HepG2 (cell line): ENCODE results near the gene BFSP1. TPM values are rescaled to one million over a fixed set of nuclear protein-coding genes. Genes with fewer than 3 reads are reported as not detected.

ENCODE experiments used
- ATF5 ChIP-seq: sonication (generic); formaldehyde crosslinking; IDR thresholded peaks from 2 replicates; pipeline ENCODE4 v1.4.0; 2020; ENCODE audit warnings: mild to moderate bottlenecking, low read depth, missing genetic modification reagents
- KAT8 ChIP-seq: IDR thresholded peaks from 2 replicates; pipeline ENCODE4 v1.6.1; 2016; ENCODE audit warnings: missing genetic modification reagents, missing compliant biosample characterization
- NR2F1 ChIP-seq, 2 experiments: fragments of 450-650 bp in 1 of 2; formaldehyde crosslinking in 1 of 2; IDR thresholded peaks; 2 replicates each; pipeline versions ENCODE4 v1.5.0 to v1.6.1; 2016 to 2020; ENCODE audit warnings: mild to moderate bottlenecking in 1 of 2, missing compliant biosample characterization in 1 of 2, missing genetic modification reagents in 1 of 2, moderate library complexity in 1 of 2
- TFDP2 ChIP-seq: sonication (generic); formaldehyde crosslinking; IDR thresholded peaks from 2 replicates; pipeline ENCODE4 v1.4.0; 2020; ENCODE audit warnings: missing genetic modification reagents
- TRAFD1 ChIP-seq: sonication (generic); formaldehyde crosslinking; IDR thresholded peaks from 2 replicates; pipeline ENCODE4 v1.5.1; 2020; ENCODE audit warnings: missing genetic modification reagents, mild to moderate bottlenecking, borderline replicate concordance
- ZBTB7B ChIP-seq: sonication (generic); formaldehyde crosslinking; IDR thresholded peaks from 2 replicates; pipeline ENCODE4 v1.4.0; 2020; ENCODE audit warnings: missing genetic modification reagents
- ZNF646 ChIP-seq: sonication (generic); formaldehyde crosslinking; IDR thresholded peaks from 2 replicates; pipeline ENCODE4 v1.9.0; 2021; ENCODE audit warnings: mild to moderate bottlenecking, missing genetic modification reagents
- ZNF703 ChIP-seq: sonication (generic); formaldehyde crosslinking; IDR thresholded peaks from 2 replicates; pipeline ENCODE4 v1.5.1; 2020; ENCODE audit warnings: missing genetic modification reagents, mild to moderate bottlenecking, moderate library complexity, borderline replicate concordance
- polyA plus RNA-seq, 8 experiments: library from polyadenylated mRNA; depleted of rRNA in 3 of 8; stranded (reverse) in 7 of 8; unstranded in 1 of 8; fragments of >200 nt; fragmentation: Illumina TruSeq in 4 of 8; extraction: Trizol in 4 of 8; gene quantifications; 2 replicates each; pipeline versions ENCODE4 v1.2.1 to v1.2.3, GENCODE V29; 2011 to 2016; ENCODE audit warnings: low read depth in 4 of 8, missing spikeins in 1 of 8, mixed read lengths in 1 of 8; ENCODE audit not compliant: insufficient read depth in 1 of 8
- total RNA-seq, 5 experiments: library from RNA; depleted of rRNA; stranded (reverse); fragments of >200 nt; fragmentation: Illumina TruSeq; extraction: Trizol; gene quantifications; 2 replicates each; pipeline ENCODE4 v1.2.3, GENCODE V29; 2016; ENCODE audit warnings: low read depth in 1 of 5
- TF ChIP-seq, protein P1 (sequence below): sonication (generic); formaldehyde crosslinking; IDR thresholded peaks from 2 replicates; pipeline ENCODE4 v1.4.0; 2020; ENCODE audit warnings: missing genetic modification reagents
- TF ChIP-seq, protein P2 (sequence below): sonication (generic); formaldehyde crosslinking; IDR thresholded peaks from 2 replicates; pipeline ENCODE4 v1.8.0; 2022; ENCODE audit warnings: missing genetic modification reagents, mild to moderate bottlenecking, borderline replicate concordance
- TF ChIP-seq, protein P3 (sequence below): IDR thresholded peaks from 2 replicates; pipeline ENCODE4 v1.6.1; 2018; ENCODE audit warnings: missing genetic modification reagents

BFSP1 gene
- total and polyA plus RNA-seq, 2 of the 13 experiments (the other 11 are each of a cell fraction or from before 2014, with no cell fraction given), result 0.22 to 0.26 TPM

DNA sequence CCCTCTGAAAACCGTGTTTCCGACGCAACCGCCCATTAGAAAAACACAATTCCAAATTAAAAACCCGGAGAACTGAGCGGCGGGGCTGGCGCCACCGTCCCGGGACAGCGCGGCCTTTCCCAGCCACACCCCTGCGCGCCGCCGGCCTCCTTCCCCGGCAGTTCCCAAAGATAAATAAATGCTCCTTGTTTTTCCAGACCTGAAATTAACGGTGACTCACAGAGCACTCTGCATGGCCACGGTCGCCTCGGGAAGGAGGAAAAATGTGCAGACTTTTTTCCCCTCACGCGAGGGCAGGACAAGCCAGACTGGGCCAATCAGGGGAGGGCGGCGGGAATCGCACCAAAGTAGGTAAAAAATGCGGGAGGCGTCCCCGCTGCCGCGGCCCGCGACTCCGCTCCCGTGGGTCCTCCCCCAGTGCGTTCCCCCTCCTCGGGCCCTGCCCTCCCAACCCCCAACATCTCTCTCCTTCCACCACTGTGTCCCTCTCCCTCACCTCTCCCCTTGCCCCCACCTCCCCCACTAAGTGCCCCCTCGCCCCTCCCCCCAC, 37.9 kb upstream of the BFSP1 start (continued):
- TF ChIP-seq, protein P1, sequence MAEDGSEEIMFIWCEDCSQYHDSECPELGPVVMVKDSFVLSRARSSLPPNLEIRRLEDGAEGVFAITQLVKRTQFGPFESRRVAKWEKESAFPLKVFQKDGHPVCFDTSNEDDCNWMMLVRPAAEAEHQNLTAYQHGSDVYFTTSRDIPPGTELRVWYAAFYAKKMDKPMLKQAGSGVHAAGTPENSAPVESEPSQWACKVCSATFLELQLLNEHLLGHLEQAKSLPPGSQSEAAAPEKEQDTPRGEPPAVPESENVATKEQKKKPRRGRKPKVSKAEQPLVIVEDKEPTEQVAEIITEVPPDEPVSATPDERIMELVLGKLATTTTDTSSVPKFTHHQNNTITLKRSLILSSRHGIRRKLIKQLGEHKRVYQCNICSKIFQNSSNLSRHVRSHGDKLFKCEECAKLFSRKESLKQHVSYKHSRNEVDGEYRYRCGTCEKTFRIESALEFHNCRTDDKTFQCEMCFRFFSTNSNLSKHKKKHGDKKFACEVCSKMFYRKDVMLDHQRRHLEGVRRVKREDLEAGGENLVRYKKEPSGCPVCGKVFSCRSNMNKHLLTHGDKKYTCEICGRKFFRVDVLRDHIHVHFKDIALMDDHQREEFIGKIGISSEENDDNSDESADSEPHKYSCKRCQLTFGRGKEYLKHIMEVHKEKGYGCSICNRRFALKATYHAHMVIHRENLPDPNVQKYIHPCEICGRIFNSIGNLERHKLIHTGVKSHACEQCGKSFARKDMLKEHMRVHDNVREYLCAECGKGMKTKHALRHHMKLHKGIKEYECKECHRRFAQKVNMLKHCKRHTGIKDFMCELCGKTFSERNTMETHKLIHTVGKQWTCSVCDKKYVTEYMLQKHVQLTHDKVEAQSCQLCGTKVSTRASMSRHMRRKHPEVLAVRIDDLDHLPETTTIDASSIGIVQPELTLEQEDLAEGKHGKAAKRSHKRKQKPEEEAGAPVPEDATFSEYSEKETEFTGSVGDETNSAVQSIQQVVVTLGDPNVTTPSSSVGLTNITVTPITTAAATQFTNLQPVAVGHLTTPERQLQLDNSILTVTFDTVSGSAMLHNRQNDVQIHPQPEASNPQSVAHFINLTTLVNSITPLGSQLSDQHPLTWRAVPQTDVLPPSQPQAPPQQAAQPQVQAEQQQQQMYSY (CRISPR knock-in tag), result peak; percentile 82
- TF ChIP-seq KAT8 (peak; percentile 70), ZNF646 (no peak), TFDP2 (peak; percentile 72), TRAFD1 (CRISPR knock-in tag) (no peak), NR2F1 (CRISPR knock-in tag; IDR thresholded peaks at IDR 0.05) (0 out of 4 replicates have a peak, but pooled peaks of 1 of the 2 experiments have one; percentile 50), ZBTB7B (CRISPR knock-in tag) (0 out of 2 replicates have a peak, but pooled peaks have one; percentile 21), ATF5 (CRISPR knock-in tag) (peak; percentile 37; the same call in 1 of the 2 replicates), ZNF703 (CRISPR knock-in tag) (no peak)
- TF ChIP-seq, protein P2, sequence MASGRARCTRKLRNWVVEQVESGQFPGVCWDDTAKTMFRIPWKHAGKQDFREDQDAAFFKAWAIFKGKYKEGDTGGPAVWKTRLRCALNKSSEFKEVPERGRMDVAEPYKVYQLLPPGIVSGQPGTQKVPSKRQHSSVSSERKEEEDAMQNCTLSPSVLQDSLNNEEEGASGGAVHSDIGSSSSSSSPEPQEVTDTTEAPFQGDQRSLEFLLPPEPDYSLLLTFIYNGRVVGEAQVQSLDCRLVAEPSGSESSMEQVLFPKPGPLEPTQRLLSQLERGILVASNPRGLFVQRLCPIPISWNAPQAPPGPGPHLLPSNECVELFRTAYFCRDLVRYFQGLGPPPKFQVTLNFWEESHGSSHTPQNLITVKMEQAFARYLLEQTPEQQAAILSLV (CRISPR knock-in tag), result 0 out of 2 replicates have a peak, but pooled peaks have one; percentile 33
- TF ChIP-seq, protein P3, sequence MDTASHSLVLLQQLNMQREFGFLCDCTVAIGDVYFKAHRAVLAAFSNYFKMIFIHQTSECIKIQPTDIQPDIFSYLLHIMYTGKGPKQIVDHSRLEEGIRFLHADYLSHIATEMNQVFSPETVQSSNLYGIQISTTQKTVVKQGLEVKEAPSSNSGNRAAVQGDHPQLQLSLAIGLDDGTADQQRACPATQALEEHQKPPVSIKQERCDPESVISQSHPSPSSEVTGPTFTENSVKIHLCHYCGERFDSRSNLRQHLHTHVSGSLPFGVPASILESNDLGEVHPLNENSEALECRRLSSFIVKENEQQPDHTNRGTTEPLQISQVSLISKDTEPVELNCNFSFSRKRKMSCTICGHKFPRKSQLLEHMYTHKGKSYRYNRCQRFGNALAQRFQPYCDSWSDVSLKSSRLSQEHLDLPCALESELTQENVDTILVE (CRISPR knock-in tag), result peak; percentile 73; the same call in 1 of the 2 replicates
